ENCODE data around the gene CEP170B. TPM values are rescaled to one million over a fixed set of nuclear protein-coding genes. Genes with fewer than 3 reads are reported as not detected.
"Not testable (repeated sequence)": the region's sequence is repeated elsewhere in the genome, so short reads cannot be mapped to it uniquely, and the experiment has no call there.

Gene CEP170B
- polyA plus RNA-seq (ENCODE audit: insufficient read length in 12 of 12), result 10 to 100 TPM in 1 of 12 donors, 1 to 10 TPM in 10, not detected in 1; 1.4 to 15.4 (median 2.3) TPM
- long read RNA-seq, donor 1, partial matches to known transcripts, result 7 of 8 reads
- long read RNA-seq, donor 1, other reads (novel, unspliced or antisense), result 0 of 8 reads
- long read RNA-seq, donor 2, result 0 reads
- long read RNA-seq, donor 3, result 0 reads
- long read RNA-seq, donor 4, result 0 reads
- long read RNA-seq, donor 5, result 0 reads
- long read RNA-seq, donor 6, result 0 reads
- long read RNA-seq, donor 7, result 0 reads
- long read RNA-seq, donor 8, result 0 reads
- long read RNA-seq, donor 9, result 0 reads
- long read RNA-seq, donor 10, partial matches to known transcripts, result 0 of 1 reads
- long read RNA-seq, donor 10, other reads (novel, unspliced or antisense), result 0 of 1 reads
- long read RNA-seq, donor 11, result 0 reads

DNA sequence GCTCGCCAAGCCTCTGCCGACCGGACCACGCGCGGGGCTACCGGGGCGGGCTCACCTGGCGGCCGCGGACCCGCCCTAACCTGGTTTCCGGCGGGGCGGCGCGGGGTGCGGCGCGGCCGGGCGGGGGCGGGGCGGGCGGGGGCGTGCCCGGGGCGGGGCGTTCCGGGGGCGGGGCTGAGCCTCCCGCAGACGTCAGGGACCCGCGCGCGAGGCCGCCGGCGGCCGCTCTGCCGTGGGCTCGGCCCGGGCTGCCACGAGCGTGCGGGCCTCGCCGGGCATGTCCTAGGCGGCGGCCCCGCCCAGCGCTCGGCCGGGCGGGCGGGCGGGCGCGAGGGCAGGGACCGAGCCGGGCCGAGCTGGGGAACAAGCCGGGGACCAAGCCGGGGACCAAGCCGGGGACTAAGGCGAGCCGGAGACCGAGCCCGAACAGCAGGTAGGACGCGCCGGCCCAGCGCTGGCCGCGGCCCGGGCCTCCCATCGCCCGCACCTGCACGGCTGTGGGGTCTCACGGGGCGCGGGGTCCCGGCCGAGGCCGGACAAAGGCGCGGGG lies at the start of gene CEP170B:
Gene CEP170B (plus strand): TSS at position 188 of the 550 bp plus-strand sequence. CDS start 3,183 bp downstream, outside the sequence.
- no peak for DNase-seq

DNA sequence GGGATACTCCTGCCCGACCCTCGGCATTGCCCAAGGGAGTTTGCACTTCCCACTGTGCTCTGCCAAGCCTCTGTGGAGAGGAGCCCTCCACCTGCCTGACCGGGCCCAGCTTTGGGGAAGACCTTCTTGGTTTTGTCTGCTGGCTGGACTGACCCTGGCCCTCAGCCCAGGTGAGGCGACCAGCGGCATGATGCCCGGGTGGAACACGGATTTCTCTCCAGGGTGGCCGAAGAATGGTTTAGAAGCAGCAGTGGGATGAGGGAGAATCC lies 48.5 kb upstream of the CEP170B start:
- DNase-seq, result no peak

DNA sequence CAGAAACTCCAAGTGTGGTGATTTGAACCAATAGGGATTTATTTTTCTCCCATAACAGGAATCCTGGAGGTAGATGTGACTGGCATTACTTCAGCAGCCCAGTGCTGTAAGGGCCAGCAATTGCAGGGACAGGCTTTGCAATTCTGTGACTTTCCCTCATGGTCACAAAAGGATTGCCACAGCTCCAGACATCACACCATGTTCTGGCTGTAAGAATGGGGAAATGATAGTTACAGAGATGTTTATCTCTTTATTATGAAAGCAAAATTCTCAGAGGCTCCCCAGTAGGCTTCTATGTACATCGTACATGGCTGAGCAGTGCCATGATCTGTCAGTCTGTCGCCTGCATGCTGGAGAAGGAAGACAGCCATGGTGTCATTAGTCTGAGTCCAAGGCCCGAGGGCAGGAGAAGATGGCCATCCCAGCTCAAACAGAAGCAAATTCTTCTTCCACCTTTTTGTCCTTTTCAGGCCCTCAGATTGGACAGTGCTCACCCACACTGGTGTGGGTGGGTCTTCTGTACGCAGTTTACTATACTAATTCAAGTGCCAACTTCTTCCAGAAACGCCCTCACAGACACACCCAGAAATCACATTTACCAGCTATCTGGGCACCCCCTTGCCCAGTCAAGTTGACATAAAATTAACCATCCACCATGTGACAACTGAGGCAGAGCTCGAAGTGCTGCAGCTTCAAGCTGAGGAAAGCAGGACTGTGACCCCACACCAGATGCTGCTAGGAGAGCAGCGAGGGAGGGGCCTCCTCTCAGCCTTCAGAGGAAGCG lies 46.9 kb upstream of the CEP170B start:
- no peak for DNase-seq

DNA sequence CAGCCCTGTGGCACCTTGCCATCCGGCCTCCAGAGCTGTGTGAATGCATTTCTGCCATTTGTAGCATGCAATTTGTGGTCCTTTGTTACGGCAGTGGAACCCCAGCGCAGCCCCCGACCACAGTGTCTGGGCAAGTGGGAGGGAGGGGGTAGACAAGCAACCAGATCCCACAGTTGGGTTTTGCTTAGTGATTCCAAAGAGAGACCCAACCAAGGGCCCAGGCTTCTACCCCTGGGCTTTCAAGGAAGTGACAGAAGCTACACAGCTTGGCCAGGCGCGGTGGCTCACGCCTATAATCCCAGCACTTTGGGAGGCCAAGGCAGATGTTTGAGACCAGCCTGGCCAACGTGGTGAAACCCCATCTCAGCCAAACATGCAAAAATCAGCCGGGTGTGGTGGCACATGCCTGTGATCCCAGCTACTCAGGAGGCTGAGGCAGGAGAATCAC lies 46.3 kb upstream of the CEP170B start:
- no peak for DNase-seq

GRCh38 chr14:104819361-104819781 lies 45.7 kb upstream of the CEP170B start:
- DNase-seq, result no peak

DNA sequence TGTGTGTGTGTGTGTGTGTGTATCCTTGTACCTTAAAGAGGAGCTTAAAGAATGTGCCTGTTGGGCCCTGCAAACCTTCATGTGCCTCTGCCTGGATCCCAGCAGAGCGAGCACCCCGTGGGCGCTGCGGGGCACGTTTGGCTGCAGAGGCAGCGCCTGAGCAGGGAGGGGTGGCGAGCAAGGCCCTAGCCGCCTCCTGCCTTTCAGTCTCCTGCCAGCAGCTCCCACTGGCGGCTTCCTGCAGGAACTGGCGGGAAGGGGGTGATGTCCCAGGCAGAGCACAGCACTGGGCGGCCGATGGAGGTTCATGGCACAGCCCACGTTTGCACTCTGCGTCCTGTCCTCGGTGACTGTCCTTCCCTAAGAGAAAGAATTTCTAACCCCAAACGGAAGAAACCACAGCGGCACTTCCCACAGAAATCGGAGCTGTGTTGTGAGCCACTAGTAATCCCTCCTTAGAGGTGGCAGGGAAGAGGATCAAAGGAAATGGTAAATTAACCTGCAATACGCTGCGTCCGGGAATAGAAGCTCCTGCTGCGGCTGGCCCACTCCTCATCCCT lies 44.3 kb upstream of the CEP170B start:
- no peak for DNase-seq

DNA sequence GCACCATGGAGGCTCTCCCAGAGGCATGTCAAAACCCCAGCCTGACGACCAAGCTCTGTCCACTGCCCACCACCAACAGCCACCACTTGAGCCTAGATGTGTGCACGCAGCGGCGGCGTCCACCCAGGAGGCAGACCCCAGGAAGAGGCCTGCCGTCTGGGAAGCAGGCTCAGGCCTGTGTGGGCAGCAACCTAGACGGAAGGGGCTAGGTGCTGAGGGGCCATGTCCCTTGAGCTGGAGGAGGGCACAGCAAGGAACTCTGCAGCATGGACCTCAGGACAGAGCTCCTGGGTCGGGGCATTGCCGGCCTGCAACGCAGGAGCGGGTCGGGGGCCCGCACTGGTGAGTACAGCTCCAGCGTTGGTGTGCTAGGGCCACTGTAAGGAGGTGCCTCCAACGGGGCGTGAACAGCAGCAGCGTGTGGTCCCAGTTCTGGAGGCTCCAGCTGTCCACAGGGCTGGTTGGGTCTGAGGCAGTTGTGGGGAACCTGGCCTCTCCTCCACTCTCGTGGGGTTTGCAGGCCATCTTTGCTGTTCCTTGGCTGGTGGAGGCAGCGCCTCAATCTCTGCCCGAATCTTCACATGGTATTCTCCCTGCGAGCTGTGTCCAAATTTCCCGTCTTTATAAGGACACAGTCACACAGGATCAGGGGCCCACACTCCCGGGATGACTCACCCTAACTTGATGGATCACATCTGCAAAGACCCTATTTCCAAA lies 43.7 kb upstream of the CEP170B start:
- DNase-seq, result no peak

GRCh38 chr14:104821971-104822608 lies 43.0 kb upstream of the CEP170B start:
- DNase-seq, result no peak

DNA sequence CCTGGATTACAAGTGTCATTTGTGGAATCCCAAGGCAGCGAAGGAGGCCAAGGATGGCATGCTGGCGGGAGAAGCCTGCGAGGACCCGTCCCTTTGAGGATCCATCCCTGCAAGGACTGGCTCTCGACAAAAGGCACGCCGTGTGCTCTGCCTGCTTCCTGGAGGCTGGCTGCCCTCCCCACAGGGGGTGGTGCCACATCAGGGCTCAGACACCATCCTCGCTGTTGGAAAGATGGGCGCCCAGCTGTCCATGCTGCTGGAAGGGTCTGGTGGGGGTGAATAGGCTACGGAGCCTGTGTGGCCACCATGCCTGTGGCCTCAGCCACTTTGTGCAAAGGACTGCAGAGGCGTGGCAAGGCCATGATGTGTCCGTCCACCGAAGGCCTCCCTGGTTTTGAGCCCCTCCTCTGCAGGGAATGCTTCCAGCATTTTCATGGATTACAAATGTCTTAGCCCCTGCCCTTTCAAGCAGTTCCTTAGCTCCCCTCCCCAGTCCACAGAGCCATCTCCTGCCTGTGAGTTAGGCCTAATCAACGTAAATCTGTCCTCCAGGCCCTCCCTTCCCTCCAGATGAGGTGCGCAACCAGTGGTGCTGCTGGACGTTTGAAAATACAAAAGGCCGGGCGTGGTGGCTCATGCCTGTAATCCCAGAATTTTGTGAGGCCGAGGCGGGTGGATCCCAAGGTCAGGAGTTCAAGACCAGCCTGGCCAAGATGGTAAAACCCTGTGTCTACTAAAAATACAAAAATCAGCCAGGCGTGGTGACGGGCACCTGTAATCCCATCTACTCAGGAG lies 42.0 kb upstream of the CEP170B start:
- no peak for DNase-seq

GRCh38 chr14:104824353-104824997 lies 40.6 kb upstream of the CEP170B start:
- DNase-seq, result no peak

DNA sequence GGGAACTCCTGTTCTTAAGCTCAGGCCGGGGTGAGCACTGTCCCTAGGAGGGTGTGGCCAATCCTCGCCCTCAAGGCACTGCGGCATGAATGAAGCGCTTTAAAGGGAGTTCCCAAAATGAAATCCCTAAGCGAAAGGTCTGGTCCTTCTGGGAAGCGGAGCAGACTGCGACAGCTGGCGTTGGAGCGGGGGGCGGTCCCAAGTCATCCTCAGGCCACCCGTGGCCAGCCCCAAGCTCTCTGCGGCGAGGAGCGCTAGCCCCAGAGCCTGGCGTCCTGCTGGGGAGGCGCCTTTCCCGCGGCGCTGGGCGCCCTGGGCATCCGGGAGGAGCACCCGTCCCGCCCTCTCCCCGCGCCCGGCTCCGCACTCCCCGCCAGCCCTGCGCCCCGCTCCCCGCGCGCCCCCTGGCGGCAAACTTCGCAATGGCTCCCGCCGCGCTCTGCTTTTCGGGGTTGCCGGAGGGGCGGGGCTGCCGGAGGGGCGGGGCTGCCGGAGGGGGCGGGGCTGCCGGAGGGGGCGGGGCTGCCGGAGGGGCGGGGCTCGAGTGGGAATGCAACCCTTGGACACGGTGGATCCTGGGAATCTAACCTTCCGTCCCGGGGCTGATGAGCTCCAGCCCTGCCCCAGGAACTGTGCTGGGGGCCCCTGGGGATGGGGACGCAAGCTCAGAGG lies 38.7 kb upstream of the CEP170B start:
- peak; percentile 80 for DNase-seq

DNA sequence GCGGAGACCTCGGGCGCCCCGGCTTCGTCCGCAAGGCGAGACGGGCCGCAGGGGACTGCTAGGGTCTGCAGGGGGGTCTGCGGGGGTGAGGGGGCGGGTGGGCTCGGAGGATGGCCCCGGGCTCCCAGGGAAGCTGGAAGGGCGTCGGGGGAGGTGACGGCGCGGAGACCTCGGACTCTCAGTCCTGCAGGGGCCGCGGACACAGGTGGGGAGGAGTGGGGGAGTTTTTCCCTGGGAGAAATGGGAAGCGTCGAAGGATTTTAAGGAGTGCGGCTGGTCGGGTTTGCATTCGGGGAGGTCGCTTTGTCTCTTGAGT lies 38.2 kb upstream of the CEP170B start:
- DNase-seq, result no peak

- no peak for DNase-seq
Measured at GRCh38 chr14:104827177-104828055, 37.7 kb upstream of the CEP170B start.

GRCh38 chr14:104830781-104831180 lies 34.3 kb upstream of the CEP170B start:
- DNase-seq, result no peak

- not testable (repeated sequence) for DNase-seq
Measured at GRCh38 chr14:104836171-104836935, 28.7 kb upstream of the CEP170B start.

DNA sequence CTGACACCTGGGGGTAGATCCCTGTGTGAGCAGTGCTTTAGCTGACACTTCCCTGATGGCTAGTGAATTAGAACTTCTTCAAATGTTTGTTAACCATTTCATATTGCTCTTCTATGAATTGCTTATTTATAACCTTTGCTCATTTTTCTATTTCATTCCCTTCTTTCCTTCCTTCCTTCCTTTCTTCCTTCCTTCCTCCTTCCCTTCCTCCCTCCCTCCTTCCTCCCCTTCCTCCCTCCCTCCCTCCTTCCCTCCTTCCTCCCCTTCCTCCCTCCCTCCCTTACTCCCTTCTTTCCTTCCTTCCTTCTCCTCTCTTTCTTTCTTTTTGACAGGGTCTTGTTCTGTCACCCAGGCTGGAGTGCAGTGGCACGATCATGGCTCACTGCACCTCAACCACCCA lies 23.3 kb upstream of the CEP170B start:
- DNase-seq, result no peak

- DNase-seq, result no peak
Measured at GRCh38 chr14:104843006-104843405, 22.1 kb upstream of the CEP170B start.

Measured in muscle of arm (tissue), 14 donors.